GM19438 (cell line): ENCODE results near the gene MAP2K6.
"Not testable (repeated sequence)": the region's sequence is repeated elsewhere in the genome, so short reads cannot be mapped to it uniquely, and the experiment has no call there.

Experiments
- ATAC-seq: cut with Tn5 transposase; IDR thresholded peaks from one replicate; pipeline ENCODE4 v1.9.1; 2021; ENCODE audit warnings: low read depth; ENCODE audit not compliant: unreplicated experiment

Gene MAP2K6

GRCh38 chr17:69451416-69452394 lies 37.2 kb downstream of the MAP2K6 start:
- peak; percentile 93 for ATAC-seq

GRCh38 chr17:69452664-69453260 lies 38.3 kb downstream of the MAP2K6 start:
- ATAC-seq, result no peak

- no peak for ATAC-seq
These were observed 39.6 kb downstream of the MAP2K6 start for GRCh38 chr17:69454051-69454450.

- no peak for ATAC-seq
These were observed 40.5 kb downstream of the MAP2K6 start for GRCh38 chr17:69455040-69455439.

GRCh38 chr17:69457603-69458002 lies 43.1 kb downstream of the MAP2K6 start:
- ATAC-seq, result no peak

- ATAC-seq, result no peak
These were observed 46.7 kb downstream of the MAP2K6 start for GRCh38 chr17:69460963-69461922.

- no peak for ATAC-seq
These were observed 47.5 kb downstream of the MAP2K6 start for GRCh38 chr17:69461951-69462369.

- ATAC-seq, result no peak
These were observed 48.4 kb downstream of the MAP2K6 start for GRCh38 chr17:69462882-69463281.

- no peak for ATAC-seq
These were observed 52.0 kb downstream of the MAP2K6 start for GRCh38 chr17:69466451-69466850.

- no peak for ATAC-seq
These were observed 52.6 kb downstream of the MAP2K6 start for GRCh38 chr17:69466905-69467667.

GRCh38 chr17:69468207-69468606 lies 53.7 kb downstream of the MAP2K6 start:
- ATAC-seq, result no peak

GRCh38 chr17:69470702-69471101 lies 56.2 kb downstream of the MAP2K6 start:
- no peak for ATAC-seq

- ATAC-seq, result no peak
These were observed 56.9 kb downstream of the MAP2K6 start for GRCh38 chr17:69471406-69471805.

GRCh38 chr17:69473841-69474831 lies 59.6 kb downstream of the MAP2K6 start:
- no peak for ATAC-seq

- ATAC-seq, result no peak
These were observed 62.9 kb downstream of the MAP2K6 start for GRCh38 chr17:69477204-69477902.

- ATAC-seq, result no peak
These were observed 63.4 kb downstream of the MAP2K6 start for GRCh38 chr17:69477903-69478266.

- ATAC-seq, result no peak
These were observed 64.4 kb downstream of the MAP2K6 start for GRCh38 chr17:69478916-69479315.

GRCh38 chr17:69479756-69480155 lies 65.3 kb downstream of the MAP2K6 start:
- not testable (repeated sequence) for ATAC-seq
